ENCODE measurements around the gene C9orf85.

The C9orf85 gene

GRCh38 chr9:72013292-72013760 is 101.9 kb downstream of the C9orf85 start:
- peak; percentile 3 for DNase-seq

- DNase-seq = peak; percentile 88
These were observed 111.4 kb downstream of the C9orf85 start for GRCh38 chr9:72022841-72023240.
